Tibial nerve (tissue), 3 donors: ENCODE data around the gene INPP5E.

Experiments
- EP300 ChIP-seq, 2 donors: sonication (generic); formaldehyde crosslinking; IDR thresholded peaks; one replicate each; pipeline ENCODE4 v1.6.1; 2017; ENCODE audit warnings: antibody characterized with exemption in 2 of 2, mild to moderate bottlenecking in 1 of 2
- POLR2A ChIP-seq, 2 donors: fragments of 450-650 bp; IDR thresholded peaks; one replicate each; pipeline ENCODE4 v1.6.1; 2017; ENCODE audit warnings: antibody characterized with exemption in 2 of 2, mild to moderate bottlenecking in 2 of 2, moderate library complexity in 2 of 2

GRCh38 chr9:136416914-136417313 is 22.7 kb downstream of the INPP5E start:
- TF ChIP-seq POLR2A (IDR thresholded peaks at IDR 0.05) (no peak), EP300 (IDR thresholded peaks at IDR 0.05) (no peak)
